GM18517 (cell line): ENCODE measurements around the gene KIF5A.
"Not testable (repeated sequence)": the region's sequence is repeated elsewhere in the genome, so short reads cannot be mapped to it uniquely, and the experiment has no call there.

Experiments used
- ATAC-seq: cut with Tn5 transposase; IDR thresholded peaks from one replicate; pipeline ENCODE4 v1.9.1; 2021; ENCODE audit warnings: mild to moderate bottlenecking, moderate library complexity; ENCODE audit not compliant: unreplicated experiment

KIF5A gene

DNA sequence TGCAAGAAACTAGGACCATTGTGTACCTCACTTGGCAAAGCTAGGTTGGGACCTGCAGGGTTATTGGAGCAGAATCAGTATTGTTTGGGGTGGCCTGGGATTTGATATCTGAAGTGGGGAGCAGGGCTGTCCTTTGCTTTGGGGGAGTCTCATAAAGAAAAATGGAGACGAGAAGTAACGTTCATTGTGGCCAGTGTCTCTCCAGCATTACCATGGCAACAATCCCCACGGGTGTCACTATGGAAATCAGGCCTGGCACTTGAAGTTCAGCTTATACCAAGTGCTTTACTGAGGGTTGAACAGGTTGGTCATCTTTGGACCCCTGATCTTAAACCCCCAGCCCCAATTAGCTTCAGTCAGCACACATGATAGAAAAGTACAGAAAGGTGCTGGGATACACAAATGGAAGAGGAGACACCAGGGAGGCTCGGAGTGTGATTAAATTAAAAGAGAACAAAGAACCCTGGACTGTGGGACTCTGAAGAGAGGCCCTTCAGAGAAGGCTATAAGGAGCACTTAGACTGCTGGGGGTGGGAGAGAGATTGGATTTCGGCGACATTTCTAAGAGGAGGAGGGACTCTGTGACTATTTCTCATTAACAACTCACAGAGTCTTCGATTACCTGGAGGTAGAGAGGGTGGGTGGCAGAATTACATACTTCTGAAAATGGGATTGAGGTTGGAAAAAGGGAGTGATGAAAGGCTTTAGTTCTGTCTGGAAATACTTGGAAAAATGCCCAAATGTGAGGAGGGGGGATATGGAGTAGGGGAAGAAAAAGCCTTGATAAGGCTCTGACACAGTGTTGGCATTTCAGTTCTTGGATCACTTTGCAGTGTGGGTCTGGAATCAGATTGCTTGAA is 3.7 kb downstream of the KIF5A start:
- ATAC-seq: no peak

DNA sequence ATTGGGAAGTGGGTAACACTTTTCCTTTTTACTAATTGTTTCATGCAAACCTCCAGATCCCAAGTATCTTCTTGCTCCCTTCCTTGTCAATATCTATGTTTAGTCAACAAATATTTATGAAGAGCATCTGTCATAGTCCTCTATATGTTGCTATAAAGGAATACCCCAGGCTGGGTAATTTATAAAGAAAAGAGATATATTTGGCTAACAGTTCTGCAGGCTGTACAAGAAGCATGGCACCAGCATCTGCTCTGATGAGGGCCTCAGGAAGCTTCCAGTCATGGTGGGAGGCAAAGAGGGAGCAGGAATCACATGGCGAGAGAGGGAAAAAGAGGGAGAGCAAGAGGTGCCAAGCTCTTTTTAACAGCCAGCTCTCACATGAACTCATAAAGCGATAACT is 4.6 kb downstream of the KIF5A start:
- ATAC-seq: no peak

DNA sequence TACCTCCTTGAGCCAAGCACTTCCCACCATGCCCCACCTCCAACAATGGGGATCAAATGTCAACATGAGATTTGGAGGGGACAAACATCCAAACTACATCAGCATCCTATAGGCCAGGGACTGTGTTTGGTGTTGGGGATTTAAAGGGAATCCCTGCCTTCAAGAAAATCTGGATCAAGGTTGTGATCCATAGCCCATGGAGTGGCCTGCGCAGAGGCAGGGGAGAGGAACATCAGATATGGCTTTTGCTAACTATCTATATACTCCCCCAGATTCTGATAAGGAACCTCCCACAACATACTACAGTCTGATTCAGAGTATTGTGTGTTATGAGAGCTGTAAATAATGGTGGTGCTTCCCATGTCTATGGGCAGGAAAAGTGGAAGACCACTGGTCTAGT is 5.1 kb downstream of the KIF5A start:
- ATAC-seq: no peak

DNA sequence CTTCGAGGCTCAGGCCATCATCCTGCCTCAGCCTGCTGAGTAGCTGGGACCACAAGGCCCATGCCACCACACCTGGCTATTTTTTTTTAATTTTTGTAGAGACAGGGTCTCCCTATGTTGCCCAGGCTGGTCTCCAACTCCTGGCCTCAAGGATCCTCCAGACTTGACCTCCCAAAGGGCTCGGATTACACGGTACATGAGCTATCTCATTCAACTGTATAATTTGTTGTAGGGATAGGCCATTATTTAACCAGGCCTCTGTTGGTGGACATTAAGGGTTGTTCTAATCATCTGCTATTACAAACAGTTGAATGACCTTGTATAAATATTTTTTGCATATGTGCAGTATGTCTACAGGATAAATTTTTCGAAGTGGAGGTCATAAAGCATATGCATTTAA is 9.0 kb downstream of the KIF5A start:
- ATAC-seq: no peak

DNA sequence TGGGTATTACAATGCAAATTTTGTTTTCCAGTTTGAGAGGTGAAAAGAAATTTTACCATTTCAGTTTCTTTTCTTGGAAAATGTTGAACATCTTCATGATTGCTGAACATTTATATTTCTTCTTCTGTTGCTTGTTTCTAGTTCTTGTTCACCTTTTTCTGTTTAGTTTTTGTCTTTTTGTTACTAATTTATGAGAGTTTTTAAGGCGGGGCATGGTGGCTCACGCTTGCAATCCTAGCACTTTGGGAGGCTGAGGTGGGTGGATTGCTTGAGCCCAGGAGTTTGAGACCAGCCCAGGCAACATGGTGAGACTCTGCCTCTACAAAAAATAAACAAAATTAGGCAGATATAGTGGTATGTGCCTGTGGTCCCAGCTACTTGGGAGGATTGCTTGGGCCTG is 10.7 kb downstream of the KIF5A start:
- ATAC-seq: no peak

DNA sequence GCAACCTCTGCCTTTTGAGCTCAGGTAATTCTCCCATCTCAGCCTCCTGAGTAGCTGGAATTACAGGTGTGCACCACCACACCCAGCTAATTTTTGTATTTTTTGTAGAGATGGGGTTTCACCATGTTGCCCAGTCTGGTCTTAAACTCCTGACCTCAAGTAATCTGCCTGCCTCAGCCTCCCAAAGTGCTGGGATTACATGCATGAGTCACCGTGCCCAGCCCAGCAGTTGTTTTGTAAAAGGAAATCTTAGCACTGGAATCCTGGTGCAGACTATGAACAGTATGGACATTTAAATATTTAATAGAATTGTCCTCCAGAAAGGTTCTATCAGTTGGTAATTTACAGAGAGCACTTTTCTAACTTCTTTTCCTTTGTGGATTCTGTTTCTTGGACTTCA is 11.3 kb downstream of the KIF5A start:
- ATAC-seq: not testable (repeated sequence)

DNA sequence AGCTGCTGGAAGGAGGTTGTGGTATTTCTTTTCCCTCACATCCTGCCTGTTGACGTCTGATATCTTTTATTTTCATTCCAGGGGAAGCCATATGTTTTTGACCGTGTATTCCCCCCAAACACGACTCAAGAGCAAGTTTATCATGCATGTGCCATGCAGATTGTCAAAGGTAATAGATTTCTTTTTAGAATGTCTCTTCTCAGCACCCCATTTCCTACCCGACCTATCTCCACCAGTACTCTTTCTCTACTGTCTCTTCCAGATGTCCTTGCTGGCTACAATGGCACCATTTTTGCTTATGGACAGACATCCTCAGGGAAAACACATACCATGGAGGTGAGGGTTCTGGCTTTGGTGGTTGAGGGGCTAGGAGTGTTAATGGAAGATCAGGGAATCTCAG is 13.5 kb downstream of the KIF5A start:
- ATAC-seq: no peak

DNA sequence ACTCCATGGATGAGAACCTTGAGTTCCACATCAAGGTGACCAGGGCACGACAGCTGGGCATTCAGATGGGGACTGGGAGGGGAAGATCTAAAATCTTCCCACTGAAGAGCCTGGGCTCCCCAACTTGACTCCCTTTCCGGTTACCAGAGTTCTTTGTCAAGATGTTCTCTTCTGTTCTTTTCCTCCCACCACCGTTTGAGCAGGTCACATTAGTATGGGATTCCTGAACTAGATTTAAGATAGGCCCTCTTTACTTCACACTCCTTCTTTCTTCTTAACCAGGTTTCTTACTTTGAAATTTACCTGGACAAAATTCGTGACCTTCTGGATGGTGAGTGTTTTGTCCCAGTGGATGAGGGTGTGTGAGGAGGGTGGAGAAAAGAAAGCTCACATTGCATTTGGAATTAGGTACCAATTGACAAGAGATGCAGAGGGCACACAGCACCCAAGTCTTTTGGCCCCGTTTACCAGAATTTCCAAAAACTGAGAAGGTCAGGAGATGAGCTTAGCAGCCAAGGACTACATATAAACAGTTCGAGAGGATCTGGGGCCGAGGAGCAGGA is 14.4 kb downstream of the KIF5A start:
- no peak for ATAC-seq

DNA sequence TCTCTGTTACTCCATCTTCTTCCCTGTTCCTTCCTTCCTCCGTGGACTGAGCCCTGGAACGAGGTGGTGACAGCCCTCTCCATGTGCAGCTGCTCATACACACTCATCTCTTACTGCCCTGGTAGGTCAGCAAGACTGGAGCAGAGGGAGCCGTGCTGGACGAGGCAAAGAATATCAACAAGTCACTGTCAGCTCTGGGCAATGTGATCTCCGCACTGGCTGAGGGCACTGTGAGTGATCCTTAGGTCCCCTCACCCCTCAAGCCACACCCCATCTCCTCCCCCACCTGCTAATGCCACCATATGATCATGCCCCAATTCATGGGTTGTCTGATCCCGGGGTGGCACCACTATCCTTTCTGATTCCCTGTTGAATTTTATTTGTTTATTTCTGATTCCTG is 19.0 kb downstream of the KIF5A start:
- ATAC-seq: no peak

DNA sequence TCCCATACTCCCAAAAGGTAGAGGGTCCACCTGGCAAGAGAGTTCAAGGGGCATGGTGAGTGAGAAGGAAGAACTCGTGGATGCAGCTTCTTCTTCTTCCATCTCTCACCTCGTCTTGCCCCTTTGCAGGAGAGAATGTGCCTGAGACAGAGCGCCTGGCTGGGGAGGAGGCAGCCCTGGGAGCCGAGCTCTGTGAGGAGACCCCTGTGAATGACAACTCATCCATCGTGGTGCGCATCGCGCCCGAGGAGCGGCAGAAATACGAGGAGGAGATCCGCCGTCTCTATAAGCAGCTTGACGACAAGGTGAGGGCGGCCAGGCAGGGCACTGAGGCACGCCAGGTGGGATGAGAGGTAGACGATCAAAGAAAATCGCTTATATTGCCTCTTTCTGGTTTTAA is 20.0 kb downstream of the KIF5A start:
- ATAC-seq: no peak

DNA sequence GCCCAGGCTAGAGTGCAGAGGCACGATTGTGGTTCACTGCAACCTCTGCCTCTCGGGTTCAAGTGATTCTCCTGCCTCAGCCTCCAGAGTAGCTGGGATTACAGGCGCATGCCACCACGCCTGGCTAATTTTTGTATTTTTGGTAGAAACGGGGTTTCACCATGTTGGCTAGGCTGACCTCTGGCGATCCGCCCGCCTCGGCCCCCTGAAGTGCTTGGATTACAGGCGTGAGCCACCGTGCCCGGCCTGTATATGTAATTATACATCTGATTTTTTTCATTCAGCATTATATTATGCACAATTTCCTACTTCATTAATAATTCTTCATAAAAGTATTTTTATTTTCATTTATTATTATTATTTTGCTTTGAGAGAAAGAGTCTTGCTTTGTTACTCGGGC is 20.6 kb downstream of the KIF5A start:
- ATAC-seq: not testable (repeated sequence)

DNA sequence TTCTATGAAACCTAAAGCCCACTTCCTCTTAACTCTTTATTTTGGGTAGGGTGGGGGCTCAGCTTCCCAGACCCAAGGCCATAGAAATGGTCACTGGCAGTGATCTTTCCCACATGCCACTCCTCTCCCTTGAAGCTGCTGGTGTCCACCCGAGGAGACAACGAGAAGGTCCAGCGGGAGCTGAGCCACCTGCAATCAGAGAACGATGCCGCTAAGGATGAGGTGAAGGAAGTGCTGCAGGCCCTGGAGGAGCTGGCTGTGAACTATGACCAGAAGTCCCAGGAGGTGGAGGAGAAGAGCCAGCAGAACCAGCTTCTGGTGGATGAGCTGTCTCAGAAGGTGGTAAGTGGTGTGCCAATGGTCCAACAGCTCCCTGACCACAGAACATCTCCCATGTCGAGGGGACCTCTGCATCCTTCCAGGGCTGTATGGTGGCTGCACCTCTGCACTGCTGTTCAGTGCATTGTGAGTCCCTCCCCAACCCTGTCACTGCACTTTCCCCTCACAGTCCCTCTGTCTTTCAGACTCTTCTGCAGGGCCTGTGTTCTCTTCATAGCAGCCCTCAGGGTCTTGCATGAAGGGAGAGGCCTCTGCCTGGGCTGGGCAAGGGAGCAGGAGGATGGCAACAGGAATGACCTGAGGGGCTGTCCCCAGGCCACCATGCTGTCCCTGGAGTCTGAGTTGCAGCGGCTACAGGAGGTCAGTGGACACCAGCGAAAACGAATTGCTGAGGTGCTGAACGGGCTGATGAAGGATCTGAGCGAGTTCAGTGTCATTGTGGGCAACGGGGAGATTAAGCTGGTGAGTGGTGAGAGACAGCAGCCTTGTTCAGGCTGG is 22.3 kb downstream of the KIF5A start:
- ATAC-seq: no peak

DNA sequence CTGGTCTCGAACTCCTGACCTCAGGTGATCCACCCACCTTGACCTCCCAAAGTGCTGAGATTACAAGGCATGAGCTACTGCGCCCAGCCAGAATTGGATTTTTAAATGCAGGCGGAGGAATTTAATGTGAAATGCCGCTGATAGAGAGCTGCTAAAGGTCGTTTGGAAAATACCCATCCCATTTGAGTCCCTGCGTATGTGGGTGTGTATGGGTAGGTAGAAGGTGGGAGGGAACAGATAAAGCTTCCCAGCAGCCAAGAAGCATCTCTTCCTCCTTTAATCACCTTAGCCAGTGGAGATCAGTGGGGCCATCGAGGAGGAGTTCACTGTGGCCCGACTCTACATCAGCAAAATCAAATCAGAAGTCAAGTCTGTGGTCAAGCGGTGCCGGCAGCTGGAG is 25.0 kb downstream of the KIF5A start:
- no peak for ATAC-seq

DNA sequence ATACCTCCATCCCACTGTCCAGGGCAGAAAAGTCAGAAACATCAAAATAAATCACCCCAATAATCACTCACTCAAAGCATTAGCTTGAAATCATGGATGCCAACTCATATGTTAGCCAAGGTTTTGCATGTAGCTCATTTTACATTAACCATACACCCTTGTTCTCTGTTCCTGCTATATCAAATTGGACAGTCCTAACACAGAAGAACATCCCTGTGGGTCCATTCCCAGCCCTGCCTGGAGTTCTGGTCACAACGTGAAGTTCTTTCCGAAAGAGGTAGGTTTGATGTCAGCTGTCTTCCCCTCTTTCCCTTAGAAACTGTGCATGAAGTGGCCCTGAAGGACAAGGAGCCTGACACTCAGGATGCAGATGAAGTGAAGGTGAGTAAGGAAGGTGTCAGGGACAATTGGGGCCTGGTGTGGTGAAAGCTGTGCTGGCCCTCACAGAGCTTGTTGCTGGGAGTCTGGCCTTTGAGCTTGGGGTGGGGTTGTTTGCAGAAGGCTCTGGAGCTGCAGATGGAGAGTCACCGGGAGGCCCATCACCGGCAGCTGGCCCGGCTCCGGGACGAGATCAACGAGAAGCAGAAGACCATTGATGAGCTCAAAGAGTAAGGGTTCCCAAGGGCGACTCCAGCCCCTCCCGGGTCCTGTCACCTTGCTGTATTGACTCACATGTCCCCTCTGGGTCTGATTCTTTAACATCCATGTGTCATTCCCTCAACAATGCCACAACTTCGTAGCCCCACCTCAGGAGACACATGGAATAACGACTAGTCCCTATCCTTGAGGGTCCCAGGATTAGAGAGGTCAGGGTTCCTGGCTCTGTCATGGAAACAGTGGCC is 26.1 kb downstream of the KIF5A start:
- ATAC-seq: no peak

DNA sequence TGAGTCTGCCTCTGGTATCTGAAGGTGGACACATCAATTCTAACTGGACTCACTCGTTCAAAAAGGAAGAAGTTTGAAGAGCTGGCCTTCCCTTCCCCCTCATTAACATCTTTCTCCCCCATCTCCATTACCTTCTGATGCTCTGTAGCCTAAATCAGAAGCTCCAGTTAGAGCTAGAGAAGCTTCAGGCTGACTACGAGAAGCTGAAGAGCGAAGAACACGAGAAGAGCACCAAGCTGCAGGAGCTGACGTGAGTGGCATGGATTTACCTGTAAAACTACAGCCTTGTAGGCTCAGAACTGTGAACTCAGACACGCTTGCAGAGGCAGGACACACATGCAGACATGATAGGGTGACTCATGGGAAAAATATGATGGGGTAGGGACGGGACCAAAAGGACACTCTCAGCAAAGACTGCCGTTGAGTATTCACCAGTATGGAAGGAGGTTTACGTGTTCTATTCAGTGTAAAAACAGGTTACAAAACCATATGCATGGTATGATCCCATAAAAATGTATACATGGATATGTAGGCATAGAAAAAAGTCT is 26.8 kb downstream of the KIF5A start:
- no peak for ATAC-seq

DNA sequence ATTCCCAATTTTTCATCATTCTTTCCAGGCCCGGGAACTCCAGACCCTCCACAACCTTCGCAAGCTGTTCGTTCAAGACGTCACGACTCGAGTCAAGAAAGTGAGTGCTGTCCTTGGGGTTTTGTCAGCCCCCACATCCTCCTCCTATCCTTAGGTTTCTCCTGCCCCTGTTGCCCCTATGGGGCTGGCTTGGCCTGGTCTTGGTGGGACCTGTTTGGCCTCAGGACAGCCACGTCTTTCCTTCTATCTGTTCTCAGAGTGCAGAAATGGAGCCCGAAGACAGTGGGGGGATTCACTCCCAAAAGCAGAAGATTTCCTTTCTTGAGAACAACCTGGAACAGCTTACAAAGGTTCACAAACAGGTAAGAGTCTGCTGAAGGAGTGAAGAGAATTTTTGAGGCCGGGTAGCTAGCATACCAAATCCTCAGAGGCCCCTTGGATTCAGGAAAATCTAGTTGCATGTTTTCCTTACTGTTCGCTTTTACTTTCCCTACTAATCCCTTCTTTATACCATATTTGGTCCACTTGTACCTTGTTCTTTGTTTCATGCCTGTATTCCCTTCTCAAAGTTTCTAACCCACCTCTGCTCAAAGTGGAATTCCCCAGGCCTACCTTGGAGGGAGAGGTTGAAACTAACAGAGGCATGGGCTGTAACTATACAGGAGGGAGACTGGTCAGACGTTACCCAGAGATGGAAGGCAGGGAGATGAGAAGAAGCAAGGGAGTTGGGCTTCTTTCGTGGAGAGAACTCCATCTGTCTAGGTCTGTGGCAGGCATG is 28.3 kb downstream of the KIF5A start:
- no peak for ATAC-seq

DNA sequence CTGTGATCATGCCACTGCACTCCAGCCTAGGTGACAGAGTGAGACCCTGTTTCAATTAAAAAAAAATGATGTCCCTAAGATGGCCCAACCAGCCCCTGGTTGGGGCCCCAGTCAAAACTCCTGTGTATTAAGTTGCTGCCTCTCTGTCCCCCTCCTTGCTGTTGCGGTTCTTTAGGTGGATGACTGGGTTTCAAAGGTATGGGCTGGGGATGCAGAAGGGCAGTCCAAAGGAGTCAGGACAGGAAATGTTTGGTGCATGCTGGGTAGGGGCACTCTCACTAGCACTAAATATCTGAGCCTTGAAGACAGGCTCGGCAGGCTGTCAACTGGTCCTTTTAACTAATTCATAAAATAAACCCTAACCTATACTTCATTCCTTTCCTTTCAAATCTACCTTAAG is 29.2 kb downstream of the KIF5A start:
- ATAC-seq: no peak

DNA sequence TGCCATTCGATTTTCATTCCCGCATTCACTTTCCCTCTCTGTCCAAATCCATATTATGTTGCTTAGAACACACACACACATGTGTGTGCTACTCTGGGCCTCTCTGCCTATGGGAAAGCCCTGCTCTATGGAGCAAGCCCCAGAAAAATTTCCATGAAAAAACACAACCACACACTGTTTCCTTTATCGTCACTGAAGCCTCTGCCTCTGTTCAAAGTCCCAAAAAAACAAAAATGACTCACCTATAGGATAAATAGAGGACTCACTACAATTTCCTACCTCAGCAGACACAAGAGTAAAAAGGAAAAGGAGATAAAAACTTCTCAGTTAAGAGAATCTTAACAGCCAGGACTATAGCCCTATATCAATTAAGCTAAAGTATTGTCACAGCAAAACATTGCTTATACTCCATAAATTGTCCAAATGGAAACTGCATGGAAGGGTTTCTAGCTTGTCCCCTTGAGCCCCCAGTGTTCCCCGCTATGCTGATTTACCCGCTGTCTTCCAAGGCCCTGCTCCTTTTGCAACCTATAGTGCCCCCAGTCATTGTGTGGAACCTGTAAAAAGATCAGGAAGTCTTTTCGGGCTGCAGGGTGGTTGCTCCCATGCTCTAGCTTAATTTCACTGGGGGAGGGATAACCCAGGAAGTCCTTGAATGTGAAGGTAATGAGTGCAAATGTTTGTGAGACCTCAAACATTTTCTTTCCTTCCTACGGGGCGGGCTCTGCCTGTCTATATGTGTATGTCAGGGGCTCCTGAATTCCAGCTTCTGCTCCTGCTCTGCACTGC is 30.0 kb downstream of the KIF5A start:
- no peak for ATAC-seq

DNA sequence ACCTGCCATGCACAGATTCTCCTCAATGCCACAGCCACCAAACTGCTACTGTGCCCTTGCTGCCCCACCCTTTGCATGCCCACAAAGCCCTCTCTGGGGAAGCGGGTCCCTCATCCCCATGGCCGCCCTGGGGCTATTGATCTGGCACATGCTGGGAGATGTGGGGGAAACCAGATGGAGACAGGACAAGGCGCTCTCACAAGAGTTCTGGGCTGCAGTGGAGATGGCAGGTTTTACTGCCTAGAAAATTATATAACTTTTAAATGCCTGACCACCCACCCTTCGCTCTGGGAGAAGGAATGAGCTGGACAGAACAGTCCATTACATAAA is 30.6 kb downstream of the KIF5A start:
- no peak for ATAC-seq
